HEK293T (cell line): ENCODE results near the gene TNFRSF17.

ENCODE experiments used
- LEF1 ChIP-seq: fragments of 450-650 bp; IDR thresholded peaks from 2 replicates; pipeline ENCODE4 v1.6.1; 2017; ENCODE audit warnings: mild to moderate bottlenecking, borderline replicate concordance
- NFRKB ChIP-seq: fragments of 450-650 bp; IDR thresholded peaks from 2 replicates; pipeline ENCODE4 v1.6.1; 2016; ENCODE audit warnings: mild to moderate bottlenecking, moderate library complexity
- PKNOX1 ChIP-seq: fragments of 450-650 bp; IDR thresholded peaks from 2 replicates; pipeline ENCODE4 v1.6.1; 2016

GRCh38 chr16:11977376-11978041, 12.5 kb downstream of the TNFRSF17 start:
- TF ChIP-seq PKNOX1 (no peak), NFRKB (no peak), LEF1 (no peak)
